HUDEP-2 (cell line): ENCODE data around the gene PMM2.
"Not testable (repeated sequence)": the region's sequence is repeated elsewhere in the genome, so short reads cannot be mapped to it uniquely, and the experiment has no call there.

Experiments used
- DNase-seq, 76 experiments: peaks; one replicate each; lab custom pipeline; 2025; ENCODE audit not compliant: unreplicated experiment in 76 of 76; lab: John Stamatoyannopoulos, UW

The PMM2 gene

DNA sequence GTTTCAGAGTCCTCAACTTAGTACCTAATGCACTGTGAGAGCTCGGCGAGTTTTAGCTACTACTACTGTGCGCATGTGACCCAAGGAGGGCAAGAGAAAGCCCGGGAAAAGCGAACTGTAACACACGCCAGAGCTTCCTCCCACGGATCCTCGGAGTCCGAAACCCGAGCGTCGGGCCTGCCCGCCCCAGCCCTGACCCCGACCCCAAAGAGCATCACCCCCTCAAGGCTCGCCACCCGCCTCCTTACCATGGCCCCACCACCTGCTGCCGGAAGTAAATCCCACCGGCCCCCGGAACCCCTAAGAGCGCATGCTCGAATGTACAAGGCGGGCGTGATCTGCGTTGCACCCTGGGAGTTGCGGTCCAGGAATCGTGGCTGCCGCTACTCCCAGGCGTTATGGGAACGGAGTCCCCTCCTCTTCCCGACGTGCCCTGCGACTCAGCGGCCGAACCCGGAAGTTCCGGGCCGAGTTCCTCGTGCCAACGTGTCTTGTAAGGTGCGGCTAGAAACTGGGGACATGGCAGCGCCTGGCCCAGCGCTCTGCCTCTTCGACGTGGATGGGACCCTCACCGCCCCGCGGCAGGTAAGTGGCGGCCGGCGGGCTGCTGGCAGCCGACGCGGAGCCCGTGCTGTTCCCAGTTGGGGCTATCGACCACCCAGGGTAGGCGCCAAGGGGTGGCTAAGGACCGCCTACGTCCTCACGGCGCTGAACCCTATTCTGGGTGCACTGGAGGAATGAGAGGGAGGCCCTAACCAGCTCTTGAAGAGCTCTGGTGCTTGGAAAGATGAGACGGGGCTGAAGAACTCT lies at the start of gene PMM2, which contains the start of gene TMEM186:
TSS of gene PMM2 (plus strand) at position 476 of the 810 bp plus-strand sequence. CDS start at position 520, 44 bp downstream.
TSS of gene TMEM186 (minus strand) at position 276 of the 810 bp plus-strand sequence. CDS start at position 251, 25 bp downstream.
- DNase-seq, result peak in 75 of 76 experiments; percentile 44 to 96 (median 92)

DNA sequence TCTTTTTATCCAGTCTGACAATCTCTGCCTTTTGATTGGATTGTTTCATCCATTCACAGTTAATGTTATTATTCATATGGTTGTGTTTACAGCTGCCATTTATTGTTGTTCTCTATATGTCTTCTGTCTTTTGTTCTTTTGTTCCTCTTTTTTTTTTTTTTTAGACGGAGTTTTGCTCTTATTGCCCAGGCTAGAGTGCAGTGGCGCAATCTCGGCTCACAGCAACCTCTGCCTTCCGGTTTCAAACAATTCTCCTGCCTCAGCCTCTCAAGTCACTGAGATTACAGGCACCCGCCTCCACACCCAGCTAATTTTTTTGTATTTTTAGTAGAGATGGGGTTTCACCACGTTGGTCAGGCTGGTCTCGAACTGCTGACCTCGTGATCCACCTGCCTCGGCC lies 48.7 kb upstream of the PMM2 start:
- not testable (repeated sequence) for DNase-seq

DNA sequence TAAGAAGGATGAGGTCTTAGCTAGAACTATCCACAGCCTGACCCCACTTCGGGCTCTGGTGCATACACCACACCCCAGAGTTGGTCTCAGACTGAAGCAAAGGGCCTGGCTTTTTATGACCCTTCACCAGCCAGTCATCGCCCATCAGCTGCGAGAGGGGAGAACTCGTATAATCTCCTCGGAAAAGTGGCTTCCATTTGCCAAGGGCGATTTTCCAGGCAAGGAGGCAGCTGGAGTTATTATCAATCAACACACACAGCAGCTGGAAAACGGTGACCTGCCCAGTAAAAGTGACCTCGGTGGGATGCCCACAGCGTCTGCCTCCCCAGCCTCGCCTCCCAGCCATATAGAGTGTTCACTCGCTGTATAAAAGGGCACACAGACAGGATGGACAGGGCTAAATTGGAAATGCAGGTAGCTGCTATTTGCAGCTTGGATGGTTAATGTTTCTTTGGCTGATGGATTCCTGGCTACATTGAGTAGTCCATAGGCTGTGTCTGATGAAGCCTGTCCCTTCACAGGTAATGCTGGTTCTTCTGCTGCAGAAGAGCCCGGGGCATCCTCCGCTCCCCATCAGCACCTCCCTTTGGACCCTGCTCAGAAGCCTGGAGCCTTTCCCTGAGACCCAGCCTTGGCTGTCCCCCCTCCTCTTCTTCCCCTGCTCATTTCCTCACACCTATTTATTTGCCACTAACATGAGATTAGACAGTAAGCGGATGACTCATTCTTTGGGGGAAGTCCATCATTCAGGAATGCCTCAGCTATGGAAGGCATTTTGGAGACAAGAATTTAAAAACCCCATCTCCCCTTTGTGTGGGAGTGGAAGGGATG lies 45.9 kb upstream of the PMM2 start:
- DNase-seq, result no peak

DNA sequence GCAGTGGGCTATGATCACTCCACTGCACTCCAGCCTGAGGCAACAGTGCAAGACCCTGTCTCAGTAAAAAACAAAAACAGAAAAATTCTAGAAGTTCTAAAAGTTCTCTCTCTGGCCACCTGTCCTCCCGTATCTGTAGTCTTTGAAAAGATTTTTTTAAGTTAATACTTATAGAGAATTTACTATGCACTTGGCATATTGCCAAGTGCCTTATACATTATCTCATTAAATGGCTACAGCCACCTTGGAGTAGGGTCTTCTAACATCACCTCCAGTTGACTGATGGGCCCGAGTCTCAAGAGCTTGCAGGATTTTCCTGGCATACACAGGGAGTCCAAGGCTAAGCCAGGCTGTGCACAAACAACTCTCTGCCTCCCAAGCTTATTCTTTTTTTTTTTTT lies 44.9 kb upstream of the PMM2 start:
- DNase-seq, result no peak

DNA sequence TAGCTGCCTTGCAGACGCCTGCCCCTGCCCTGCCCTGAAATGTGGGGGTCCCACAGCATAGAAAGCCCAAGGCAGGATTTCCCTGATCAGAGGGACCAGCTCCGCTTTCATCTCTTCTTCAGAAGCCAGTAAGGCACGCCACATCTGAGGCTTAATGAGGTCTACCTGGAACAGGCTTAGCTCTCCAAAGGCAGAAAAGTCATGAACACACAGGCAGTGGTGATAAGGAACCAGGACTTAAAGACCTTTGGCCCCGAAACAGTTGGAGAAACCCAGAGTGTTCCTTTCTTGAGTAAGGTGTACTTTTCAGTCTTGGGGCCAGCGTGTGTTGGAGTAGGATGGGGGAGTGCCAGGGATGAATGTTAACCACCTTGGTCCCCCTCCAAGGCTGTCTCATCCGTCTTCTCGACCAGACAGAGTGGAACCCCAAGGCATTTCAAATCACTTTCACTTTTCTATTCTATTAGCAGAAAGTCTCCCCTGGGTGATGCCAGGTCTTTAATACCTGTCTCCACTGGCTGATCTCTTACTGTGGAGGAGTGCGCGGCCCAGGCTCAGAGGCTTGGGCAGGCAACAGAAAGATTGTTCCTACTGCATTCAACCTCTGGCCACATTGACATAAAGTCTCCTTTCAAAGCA lies 44.1 kb upstream of the PMM2 start:
- no peak for DNase-seq

DNA sequence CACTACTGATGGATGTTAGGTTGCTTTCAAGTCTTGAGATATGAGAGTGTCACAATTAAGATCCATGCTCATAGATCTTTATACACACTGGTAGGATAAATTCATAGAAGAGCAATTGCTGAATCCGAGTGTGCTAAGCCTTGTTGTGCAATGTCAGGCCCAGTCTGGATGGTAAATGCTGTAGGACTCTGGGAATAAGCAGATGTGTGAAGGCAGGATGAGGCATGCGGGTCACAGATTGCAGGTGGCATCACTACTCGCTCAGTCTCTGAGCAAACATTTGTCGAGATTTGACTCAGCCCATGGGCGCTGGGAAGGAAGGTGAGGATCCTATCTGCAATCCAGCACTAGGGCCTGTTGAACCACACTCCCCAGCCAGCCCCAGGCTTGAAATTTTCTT lies 40.9 kb upstream of the PMM2 start:
- no peak for DNase-seq

DNA sequence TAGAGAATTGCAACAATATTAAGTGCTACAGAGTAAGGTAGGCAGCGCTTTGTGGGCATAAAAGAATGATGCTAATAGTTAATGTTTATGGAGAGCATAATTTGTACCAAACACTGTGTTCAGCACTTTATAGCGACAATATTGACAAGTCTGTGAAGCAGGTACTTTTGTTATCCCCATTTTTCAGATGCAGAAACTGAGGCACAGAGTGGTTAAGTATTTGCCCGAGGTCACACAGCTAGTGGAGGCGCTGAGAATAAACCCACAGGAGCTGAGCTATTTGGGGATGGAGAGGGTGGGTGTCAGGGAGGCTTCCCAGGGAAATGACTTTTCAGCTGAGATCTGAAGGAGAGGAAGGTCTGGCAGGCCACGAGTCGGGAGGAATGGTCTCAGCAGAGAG lies 39.6 kb upstream of the PMM2 start:
- no peak for DNase-seq

DNA sequence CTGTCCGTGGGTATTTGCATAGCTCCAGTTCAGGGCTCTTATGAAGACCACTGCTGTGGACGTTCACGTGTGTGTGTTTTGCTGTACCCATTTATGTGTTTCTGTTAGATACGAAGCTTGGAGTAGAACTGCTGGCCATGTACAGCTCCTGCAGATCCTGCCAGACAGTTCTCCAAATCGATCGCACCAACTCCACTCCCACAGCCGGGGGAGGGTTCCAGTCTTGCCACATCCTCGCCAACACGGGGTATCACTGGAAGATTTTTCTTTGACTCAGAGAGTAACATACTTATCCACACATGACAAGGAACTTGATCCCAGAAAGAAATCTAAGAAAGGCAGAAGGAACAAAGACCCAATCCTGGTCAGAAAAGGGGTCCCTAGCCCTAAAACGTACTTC lies 37.6 kb upstream of the PMM2 start:
- no peak for DNase-seq

DNA sequence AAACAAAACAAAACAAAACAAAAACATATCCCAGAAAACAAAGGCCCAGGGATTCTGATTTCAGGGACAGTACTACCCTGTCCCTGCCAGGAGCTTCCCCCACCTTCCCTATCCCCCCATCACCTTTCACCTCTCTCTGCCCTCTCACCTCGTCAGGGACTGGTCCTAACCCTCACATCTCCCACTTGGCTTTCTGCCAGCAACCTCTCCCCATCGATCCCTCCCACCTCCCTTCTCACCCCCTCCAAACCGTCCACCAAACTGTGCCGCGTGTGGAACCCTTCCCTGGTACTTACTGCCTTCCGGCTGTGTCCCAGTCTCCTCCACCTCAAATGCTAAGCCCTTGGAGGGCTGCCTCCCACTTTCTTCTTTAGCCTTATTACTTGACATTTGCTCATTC lies 36.6 kb upstream of the PMM2 start:
- DNase-seq, result no peak

DNA sequence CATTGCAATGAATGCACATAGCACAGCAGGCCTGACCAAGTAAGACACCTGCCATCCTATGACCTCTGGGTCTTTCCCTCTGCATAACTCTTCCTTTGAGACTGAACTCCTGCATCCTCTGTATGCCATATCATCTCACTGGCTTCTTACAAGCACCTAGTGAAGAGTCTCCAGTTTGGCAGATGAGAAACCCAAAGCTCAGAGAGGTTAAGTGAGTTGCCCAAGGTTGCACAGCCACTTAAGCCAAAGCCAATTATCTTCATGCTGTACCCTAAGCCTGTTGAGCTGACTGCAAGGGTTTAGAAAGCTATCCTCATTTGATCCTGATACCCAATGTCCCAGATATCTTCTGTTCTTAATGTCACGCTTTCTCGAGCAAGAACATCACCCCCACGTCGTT lies 35.4 kb upstream of the PMM2 start:
- no peak for DNase-seq

DNA sequence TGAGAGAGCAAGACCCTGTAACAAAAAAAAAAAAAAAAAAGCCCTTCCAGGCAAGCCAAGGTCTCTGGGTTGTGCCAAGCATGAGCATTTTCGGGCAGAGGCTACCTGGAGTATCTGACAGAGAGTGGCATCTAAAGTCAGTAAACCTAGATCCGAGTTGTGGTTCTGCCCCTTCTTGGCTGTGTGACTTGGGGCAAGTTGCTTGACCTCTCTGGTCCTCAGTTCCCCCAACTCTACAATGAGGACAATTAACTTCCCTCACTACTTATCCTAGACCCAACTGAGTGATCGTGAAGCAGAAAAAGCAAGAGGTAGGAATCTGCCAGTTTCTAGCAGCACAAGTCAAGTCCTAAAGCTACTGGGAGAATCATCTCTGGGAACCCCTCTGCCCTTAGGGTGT lies 34.6 kb upstream of the PMM2 start:
- no peak for DNase-seq

DNA sequence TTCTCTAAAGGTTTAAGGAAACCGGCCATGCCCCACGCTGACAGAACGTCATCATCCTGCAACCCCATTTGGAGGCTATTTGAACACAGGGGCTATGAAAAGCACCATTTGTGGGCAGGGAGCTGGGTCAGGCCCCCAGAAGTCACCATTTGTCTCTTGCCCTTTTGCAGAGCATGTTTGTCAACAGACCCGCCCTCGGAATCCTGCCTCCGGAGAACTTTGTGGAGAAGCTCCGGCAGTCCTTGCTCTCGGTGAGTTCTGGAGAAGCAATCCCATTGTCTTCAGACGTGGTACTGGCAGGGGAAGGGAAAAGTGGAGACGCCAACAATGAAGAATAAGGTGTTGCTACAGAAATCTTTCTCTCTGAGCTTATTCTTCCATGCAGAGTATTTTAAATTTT lies 33.7 kb upstream of the PMM2 start:
- no peak for DNase-seq

DNA sequence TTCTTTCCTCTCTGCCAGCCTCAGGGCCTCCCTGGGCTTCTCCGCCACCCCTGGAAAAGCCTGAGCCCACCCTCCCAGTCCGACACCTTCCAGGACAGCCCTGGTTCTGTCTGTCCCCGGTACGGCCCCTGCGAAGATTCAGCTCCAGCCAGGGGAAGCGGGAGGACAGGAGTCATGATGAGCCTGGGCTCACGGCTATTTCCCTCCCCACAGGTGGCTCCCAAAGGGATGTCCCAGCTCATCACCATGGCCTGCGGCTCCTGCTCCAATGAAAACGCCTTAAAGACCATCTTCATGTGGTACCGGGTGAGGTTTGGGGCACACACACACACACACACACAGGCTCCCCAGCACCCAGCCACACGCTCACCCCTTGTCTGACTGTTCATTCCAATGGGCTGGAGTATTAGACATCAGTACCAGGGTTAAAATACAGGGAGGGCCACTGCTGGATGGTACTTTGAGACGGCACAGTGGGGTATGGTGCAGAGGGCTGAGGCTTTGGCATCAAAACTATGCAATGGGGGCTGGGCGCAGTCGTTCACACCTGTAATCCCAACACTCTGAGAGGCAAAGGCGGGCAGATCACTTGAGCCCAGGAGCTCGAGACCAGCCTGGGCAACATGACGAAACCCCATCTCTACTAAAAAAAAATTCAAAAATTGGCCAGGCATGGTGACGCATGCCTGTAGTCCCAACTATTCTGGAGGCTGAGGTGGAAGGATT lies 33.0 kb upstream of the PMM2 start:
- no peak for DNase-seq

DNA sequence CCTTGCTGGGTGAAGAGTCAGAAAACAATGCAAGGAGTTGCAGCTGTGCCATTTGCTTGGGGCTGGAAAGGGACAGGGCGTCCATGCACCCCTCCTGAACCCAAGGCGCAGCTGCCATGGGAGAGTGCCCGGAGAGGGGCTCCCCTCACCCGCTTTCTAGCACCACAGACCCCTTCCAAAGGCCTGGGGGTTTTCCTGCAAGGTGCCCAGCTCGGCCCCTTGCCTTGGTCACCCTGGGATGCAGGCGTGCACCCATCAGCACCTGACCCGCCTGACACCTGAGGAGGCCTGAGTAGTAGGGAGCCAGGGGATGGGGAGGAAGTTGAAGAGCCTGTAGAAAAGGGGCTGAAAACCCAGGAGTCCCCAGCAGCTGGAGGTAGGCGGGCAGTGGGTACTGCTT lies 30.5 kb upstream of the PMM2 start:
- DNase-seq, result no peak

DNA sequence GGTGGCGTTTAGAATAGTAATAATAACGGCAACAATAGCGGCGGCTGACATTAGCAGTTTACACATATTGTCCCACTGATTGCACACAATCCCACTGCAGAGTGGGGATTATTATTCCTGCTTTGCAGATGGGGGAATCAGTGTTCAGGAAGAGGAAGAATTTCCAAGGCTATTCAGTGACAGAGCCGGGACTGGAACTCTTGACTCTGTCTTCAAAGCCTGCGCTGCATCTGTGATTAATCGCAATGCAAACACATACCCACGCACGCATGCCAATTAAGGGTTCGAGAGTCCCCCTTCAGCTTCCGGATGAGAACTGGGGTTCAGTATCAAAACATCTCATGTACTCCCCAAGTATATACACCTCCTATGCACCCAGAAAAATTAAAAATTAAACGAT lies 29.4 kb upstream of the PMM2 start:
- DNase-seq, result no peak

DNA sequence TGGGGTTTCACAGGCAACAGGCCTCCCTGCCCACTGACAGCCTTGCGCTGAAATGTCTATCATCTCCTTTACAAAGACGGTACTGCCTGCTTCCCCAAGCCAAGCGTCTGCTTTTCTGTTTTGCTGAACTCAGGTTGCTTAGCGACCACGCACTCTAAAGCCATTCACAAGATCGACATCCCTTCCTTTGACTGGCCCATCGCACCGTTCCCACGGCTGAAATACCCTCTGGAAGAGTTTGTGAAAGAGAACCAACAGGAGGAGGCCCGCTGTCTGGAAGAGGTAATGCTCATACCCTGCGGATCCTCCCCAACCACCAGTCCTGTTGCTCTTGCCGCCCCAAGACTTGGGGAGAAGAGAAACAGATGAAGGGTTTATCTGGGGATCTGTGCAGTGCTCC lies 28.9 kb upstream of the PMM2 start:
- DNase-seq, result no peak

DNA sequence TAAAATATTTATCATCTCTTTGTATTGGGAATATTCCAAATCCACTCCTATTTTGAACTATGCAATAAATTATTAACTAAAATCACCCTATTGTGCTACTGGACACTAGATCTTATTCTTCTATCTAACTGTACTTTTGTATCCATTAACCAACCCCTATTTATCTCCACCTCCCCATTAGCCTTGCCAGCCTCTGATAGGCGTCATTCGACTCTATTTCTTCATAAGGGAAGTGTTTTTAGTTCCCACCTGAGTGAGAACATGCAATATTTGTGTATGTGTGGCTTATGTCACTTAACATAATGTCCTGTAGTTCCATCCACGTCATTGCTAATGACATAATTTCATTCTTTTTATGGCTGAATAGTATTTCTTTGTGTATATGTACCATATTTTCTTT lies 24.1 kb upstream of the PMM2 start:
- DNase-seq, result no peak

DNA sequence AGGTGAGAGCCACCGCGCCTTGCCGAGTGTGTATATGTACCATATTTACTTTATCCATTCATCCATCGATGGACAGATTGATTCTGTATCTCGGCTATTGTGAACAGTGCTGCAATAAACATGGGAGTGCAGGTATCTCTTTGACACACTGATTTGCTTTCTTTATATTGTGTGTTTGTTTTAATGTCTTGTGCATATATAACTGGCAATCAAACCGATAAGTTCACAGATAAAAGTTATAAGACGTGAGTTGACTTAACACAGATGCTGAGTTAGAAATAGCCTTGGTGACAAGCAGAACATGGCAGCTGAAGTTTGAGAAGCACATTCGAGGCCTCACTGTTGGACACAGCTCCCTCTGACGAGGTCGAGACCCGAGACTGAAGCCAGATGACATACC lies 23.4 kb upstream of the PMM2 start:
- DNase-seq, result no peak

DNA sequence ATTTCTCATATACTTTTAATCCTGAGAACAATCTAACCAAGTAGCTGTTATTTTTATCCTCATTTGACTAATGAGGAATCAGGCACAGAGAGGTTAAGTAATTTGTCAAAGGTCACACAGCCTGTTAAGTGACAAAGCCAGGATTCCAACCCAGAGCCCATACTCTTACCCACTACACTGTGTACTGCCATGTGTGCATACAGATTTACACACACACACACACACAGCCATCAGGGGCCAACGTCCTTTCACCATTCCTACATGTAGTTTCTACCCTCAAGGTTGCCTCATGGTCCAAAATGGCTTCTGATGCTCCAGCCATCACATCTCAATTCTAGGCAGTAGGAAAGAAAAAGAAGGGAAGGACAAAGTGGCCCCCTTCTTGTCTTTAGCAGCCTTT lies 22.3 kb upstream of the PMM2 start:
- no peak for DNase-seq

DNA sequence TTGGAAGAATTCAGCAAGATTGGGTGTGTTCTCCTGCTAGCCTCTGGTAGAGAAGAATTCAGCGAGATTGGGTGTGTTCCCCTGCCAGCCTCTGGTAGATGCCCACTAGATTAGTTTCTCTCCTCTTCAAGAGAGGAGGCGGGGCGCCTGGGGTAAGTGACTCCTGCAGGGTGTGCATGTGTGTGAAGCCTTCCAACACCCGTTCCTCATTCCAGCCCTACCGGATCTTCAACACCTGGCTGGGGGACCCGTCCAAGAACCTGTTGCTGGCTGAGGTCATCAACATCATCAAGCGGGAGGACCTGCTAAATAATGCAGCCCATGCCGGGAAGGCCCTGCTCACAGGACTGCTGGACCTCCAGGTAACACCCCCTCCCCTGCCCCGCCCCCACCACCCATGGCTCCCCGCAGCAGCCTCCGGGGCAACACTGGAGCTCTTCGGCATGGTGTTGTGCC lies 21.5 kb upstream of the PMM2 start:
- peak in 41 of 76 experiments; percentile 1 to 45 (median 17) for DNase-seq

DNA sequence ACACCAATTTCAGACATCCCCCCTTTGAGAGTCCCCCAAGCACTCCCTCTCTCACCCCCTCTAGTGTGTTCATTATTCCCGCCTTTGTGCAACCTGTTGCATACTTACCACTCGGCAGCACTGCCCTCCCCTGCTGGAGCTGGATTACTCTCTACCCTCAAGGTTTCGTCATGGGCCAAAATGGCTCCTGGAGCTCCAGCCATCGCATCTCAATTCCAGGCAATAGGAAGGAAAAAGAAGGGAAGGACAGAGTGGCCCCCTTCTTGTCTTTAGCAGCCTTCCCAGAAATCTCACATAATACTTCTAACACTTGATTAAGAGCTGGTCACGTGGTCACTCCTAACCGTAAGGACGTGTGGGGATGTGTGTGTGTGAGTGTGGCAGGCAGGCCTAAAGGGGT lies 20.4 kb upstream of the PMM2 start:
- no peak for DNase-seq
